H1 (cell line): ENCODE measurements around the gene CHST9. TPM values are rescaled to one million over a fixed set of nuclear protein-coding genes. Genes with fewer than 3 reads are reported as not detected.

Experiments
- CTCF ChIA-PET: fragments of 300-600 bp; sonication (Branson Sonifier 250); formaldehyde crosslinking; loops from one replicate; lab custom pipeline; 2021; ENCODE audit not compliant: partially characterized antibody; lab: Charles Lee
- POLR2A ChIA-PET: fragments of 300-600 bp; sonication (Branson Sonifier 250); formaldehyde crosslinking; loops from one replicate; lab custom pipeline; 2021; ENCODE audit warnings: inconsistent platforms; ENCODE audit not compliant: partially characterized antibody; lab: Charles Lee
- DNase-seq, 2 experiments: peaks; one replicate each; pipeline versions ENCODE4 v3.0.0 to v3.0.0-alpha.2; 2010 to 2022; ENCODE audit warnings: low spot score in 2 of 2, low read depth in 1 of 2, mixed read lengths in 1 of 2
- FAIRE-seq: peaks from 2 replicates; lab custom pipeline; 2011; peaks lifted over from hg19 to GRCh38; lab: Jason Lieb, UNC
- H2AFZ ChIP-seq: 2 replicates; pipeline ENCODE4 v1.8.1; 2012; ENCODE audit warnings: low read length, inconsistent platforms
- H2AK5ac ChIP-seq: 2 replicates; pipeline ENCODE4 v1.6.1; 2013; ENCODE audit warnings: low read depth, low read length
- H2BK120ac ChIP-seq: replicated peaks from 2 replicates; pipeline ENCODE3; 2013; ENCODE audit warnings: low read depth, low read length, inconsistent platforms
- H2BK12ac ChIP-seq: 2 replicates; pipeline ENCODE4 v1.6.1; 2013; ENCODE audit warnings: low read depth, low read length
- H2BK15ac ChIP-seq: 2 replicates; pipeline ENCODE4 v1.6.1; 2013; ENCODE audit warnings: low read length
- H2BK20ac ChIP-seq: 2 replicates; pipeline ENCODE4 v1.6.1; 2013; ENCODE audit warnings: low read length
- H2BK5ac ChIP-seq: 2 replicates; pipeline ENCODE4 v1.6.1; 2013; ENCODE audit warnings: low read depth, low read length
- H3K14ac ChIP-seq: 2 replicates; pipeline ENCODE4 v1.6.1; 2013; ENCODE audit warnings: inconsistent platforms; ENCODE audit not compliant: insufficient read length
- H3K18ac ChIP-seq: 2 replicates; pipeline ENCODE4 v1.6.1; 2013; ENCODE audit warnings: low read length; ENCODE audit errors: extremely low read depth
- H3K23ac ChIP-seq: 2 replicates; pipeline ENCODE4 v1.6.1; 2013; ENCODE audit warnings: inconsistent platforms; ENCODE audit not compliant: insufficient read length
- H3K23me2 ChIP-seq: 2 replicates; pipeline ENCODE4 v1.6.1; 2013; ENCODE audit warnings: low read depth, low read length
- H3K27ac ChIP-seq: 2 replicates; pipeline ENCODE4 v1.6.1; 2011; ENCODE audit warnings: low read depth, low read length, inconsistent platforms
- H3K27me3 ChIP-seq, 4 experiments: replicated peaks in 1 of 4; 1 replicate in 1 of 4; 2 replicates in 3 of 4; pipeline versions ENCODE4 v1.6.1 to v1.8.1; 2011 to 2013; ENCODE audit warnings: low read length in 3 of 4, mild to moderate bottlenecking in 3 of 4, inconsistent platforms in 2 of 4, mixed read lengths in 2 of 4, moderate library complexity in 1 of 4; ENCODE audit not compliant: control insufficient read depth in 3 of 4, insufficient read depth in 3 of 4; ENCODE audit errors: extremely low read depth in 1 of 4
- H3K36me3 ChIP-seq, 4 experiments: 2 replicates each; pipeline versions ENCODE4 v1.6.1 to v1.8.1; 2011 to 2013; ENCODE audit warnings: mild to moderate bottlenecking in 4 of 4, low read length in 3 of 4, moderate library complexity in 2 of 4, control low read depth in 1 of 4, inconsistent platforms in 1 of 4; ENCODE audit not compliant: insufficient read depth in 4 of 4, control insufficient read depth in 2 of 4
- H3K4ac ChIP-seq: replicated peaks from 2 replicates; pipeline ENCODE3; 2013; ENCODE audit warnings: low read length, low read depth, mixed read lengths, inconsistent platforms; ENCODE audit not compliant: insufficient read length
- H3K4me1 ChIP-seq, 4 experiments: replicated peaks in 1 of 4; 1 replicate in 1 of 4; 2 replicates in 3 of 4; pipeline versions ENCODE4 v1.6.1 to v1.8.1; 2011 to 2013; ENCODE audit warnings: low read length in 3 of 4, inconsistent platforms in 2 of 4, mixed read lengths in 1 of 4; ENCODE audit not compliant: insufficient read depth in 4 of 4, control insufficient read depth in 3 of 4
- H3K4me2 ChIP-seq, 2 experiments: 2 replicates each; pipeline versions ENCODE4 v1.6.1 to v1.8.1; 2011 to 2013; ENCODE audit warnings: low read depth in 2 of 2, low read length in 2 of 2, control low read depth in 1 of 2, inconsistent platforms in 1 of 2, mild to moderate bottlenecking in 1 of 2; ENCODE audit not compliant: insufficient read depth in 1 of 2
- H3K4me3 ChIP-seq, 4 experiments: fragments of 200-600, 300-600 bp in 1 of 4; sonication (generic), shearing (Covaris generic), sonication (Bioruptor Twin) in 1 of 4; 2 replicates each; pipeline versions ENCODE4 v1.5.1 to v1.8.1; 2011 to 2016; ENCODE audit warnings: low read length in 4 of 4, low read depth in 3 of 4, control low read depth in 2 of 4, inconsistent platforms in 2 of 4, mild to moderate bottlenecking in 2 of 4, mixed read lengths in 1 of 4, moderate library complexity in 1 of 4; ENCODE audit not compliant: insufficient read depth in 2 of 4; ENCODE audit errors: extremely low read depth in 1 of 4
- H3K56ac ChIP-seq: replicated peaks from 2 replicates; pipeline ENCODE3; 2013; ENCODE audit warnings: low read depth, mild to moderate bottlenecking, mixed read lengths, low read length, inconsistent platforms; ENCODE audit not compliant: insufficient read length
- H3K79me1 ChIP-seq: 2 replicates; pipeline ENCODE4 v1.6.1; 2013; ENCODE audit warnings: low read depth, low read length, control low read depth
- H3K79me2 ChIP-seq, 2 experiments: 2 replicates each; pipeline versions ENCODE4 v1.6.1 to v1.8.1; 2012 to 2013; ENCODE audit warnings: low read length in 2 of 2, mild to moderate bottlenecking in 2 of 2, inconsistent platforms in 1 of 2; ENCODE audit not compliant: insufficient read depth in 2 of 2, control insufficient read depth in 1 of 2
- H3K9ac ChIP-seq, 4 experiments: replicated peaks in 1 of 4; 1 replicate in 1 of 4; 2 replicates in 3 of 4; pipeline versions ENCODE4 v1.6.1 to v1.8.1; 2011 to 2013; ENCODE audit warnings: low read depth in 3 of 4, low read length in 3 of 4, control low read depth in 2 of 4, mild to moderate bottlenecking in 2 of 4, moderate library complexity in 2 of 4, inconsistent platforms in 1 of 4; ENCODE audit errors: extremely low read depth in 1 of 4
- H3K9me3 ChIP-seq, 2 experiments: 2 replicates each; pipeline versions ENCODE4 v1.6.1 to v1.8.1; 2012 to 2013; ENCODE audit warnings: mild to moderate bottlenecking in 2 of 2, moderate library complexity in 2 of 2, control low read depth in 1 of 2, inconsistent platforms in 1 of 2, low read depth in 1 of 2, low read length in 1 of 2, mixed read lengths in 1 of 2; ENCODE audit not compliant: insufficient read depth in 2 of 2
- H4K20me1 ChIP-seq, 2 experiments: replicated peaks in 1 of 2; 2 replicates each; pipeline versions ENCODE3 to v1.8.1; 2011 to 2013; ENCODE audit warnings: inconsistent platforms in 2 of 2, low read length in 2 of 2, mild to moderate bottlenecking in 1 of 2; ENCODE audit not compliant: insufficient read depth in 2 of 2, control insufficient read depth in 1 of 2
- H4K5ac ChIP-seq: 2 replicates; pipeline ENCODE4 v1.6.1; 2013; ENCODE audit warnings: low read length, low read depth, mixed read lengths, inconsistent platforms; ENCODE audit not compliant: insufficient read length
- H4K8ac ChIP-seq: 2 replicates; pipeline ENCODE4 v1.8.0; 2013; ENCODE audit warnings: mild to moderate bottlenecking, moderate library complexity, low read length, inconsistent platforms; ENCODE audit not compliant: insufficient read depth; ENCODE audit errors: extremely low read depth
- H4K91ac ChIP-seq: replicated peaks from 2 replicates; pipeline ENCODE3; 2013; ENCODE audit warnings: low read length, mixed read lengths, inconsistent platforms; ENCODE audit not compliant: insufficient read length
- ATF3 ChIP-seq: IDR thresholded peaks from 2 replicates; pipeline ENCODE4 v1.6.1; 2011; ENCODE audit warnings: low read depth, mild to moderate bottlenecking, low read length; ENCODE audit not compliant: insufficient read depth
- BACH1 ChIP-seq: IDR thresholded peaks from 2 replicates; pipeline ENCODE4 v1.6.1; 2012; ENCODE audit warnings: low read length, improper control_type of control experiment
- KDM4A ChIP-seq: IDR thresholded peaks from one replicate; pipeline ENCODE4 v1.7.1; 2012; ENCODE audit warnings: low read depth, mild to moderate bottlenecking, moderate library complexity, low read length, inconsistent platforms; ENCODE audit not compliant: severe bottlenecking
- KDM5A ChIP-seq: fragments of 200-600 bp; IDR thresholded peaks from 2 replicates; pipeline ENCODE4 v1.7.1; 2012; ENCODE audit warnings: mild to moderate bottlenecking, low read length, inconsistent platforms, mixed read lengths
- RFX5 ChIP-seq: IDR thresholded peaks from 2 replicates; pipeline ENCODE4 v1.6.1; 2011; ENCODE audit warnings: low read depth, low read length, improper control_type of control experiment, borderline replicate concordance
- SAP30 ChIP-seq: fragments of 300-600 bp; sonication (generic); IDR thresholded peaks from 2 replicates; pipeline ENCODE4 v1.7.1; 2012; ENCODE audit warnings: low read length, moderate library complexity, mild to moderate bottlenecking, inconsistent platforms; ENCODE audit not compliant: insufficient read depth, insufficient replicate concordance
- WGBS, 2 experiments: shearing (Covaris generic) in 1 of 2; methylation state at CpG; one replicate each; pipeline versions ENCODE4 v1.1.6 to v1.1.7; 2013 to 2015; ENCODE audit warnings: low lambda C conversion rate in 2 of 2, mixed read lengths in 2 of 2, inconsistent platforms in 1 of 2, low coverage in 1 of 2, missing lambda C conversion rate in 1 of 2; ENCODE audit not compliant: insufficient replicate concordance in 2 of 2, insufficient coverage in 1 of 2, insufficient read length in 1 of 2; ENCODE audit errors: extremely low coverage in 1 of 2, missing lambda C conversion rate in 1 of 2; 5-methylcytosine and 5-hydroxymethylcytosine counted together
- polyA plus RNA-seq, 7 experiments: library from polyadenylated mRNA; depleted of rRNA in 3 of 7; stranded (reverse) in 5 of 7; unstranded in 2 of 7; fragments of >200 nt in 5 of 7; fragments of 200-250 nt in 2 of 7; gene quantifications; 1 replicate in 5 of 7; 2 replicates in 1 of 7; 4 replicates in 1 of 7; pipeline versions ENCODE4 v1.2.1 to v1.2.3, GENCODE V29; 2011 to 2013; ENCODE audit warnings: missing spikeins in 2 of 7, mixed read lengths in 2 of 7
- total RNA-seq: library from RNA; stranded (reverse); fragmentation: NEBNext Ultra II Directional; extraction: Animal tissue kit (Norgen Biotek cat#: 25700); gene quantifications from 2 replicates; pipeline ENCODE4 v1.2.1, GENCODE V29; 2021

The CHST9 gene
- total and polyA plus RNA-seq, 2 of the 8 experiments (the other 6 are each of a cell fraction or from before 2014, with no cell fraction given) = 3.2 to 24.3 TPM

- no peak overlapping the region for H4K91ac ChIP-seq
- CTCF ChIA-PET = interaction anchor here (0.5 to 1.4 kb wide), 2 partner anchors 29 to 858 kb away, joined by 3 to 5 read pairs; no protein-coding TSS in a partner anchor
- H2BK15ac ChIP-seq = no peak overlapping the region
- no peak overlapping the region for H3K4me3 ChIP-seq
- POLR2A ChIA-PET = no interaction called here
- H3K23ac ChIP-seq = no peak overlapping the region
- no peak overlapping the region for H2BK20ac ChIP-seq
- no peak overlapping the region for H3K14ac ChIP-seq
- no peaks in the 10 kb centered on the region for H3K23me2 ChIP-seq
- H3K79me1 ChIP-seq = no peaks in the 10 kb centered on the region
- H3K27me3 ChIP-seq = no peaks in the 10 kb centered on the region
- no peak overlapping the region for H3K56ac ChIP-seq
- no peaks in the 10 kb centered on the region for H3K79me2 ChIP-seq
- WGBS, 2 experiments = 88% methylated on average over 2 of the region's 2 CpGs; no CpG with 5 or more reads in 1 of the 2 experiments
- H2BK12ac ChIP-seq = no peak overlapping the region
- no peak overlapping the region for H3K4ac ChIP-seq
- no peaks in the 10 kb centered on the region for H3K9me3 ChIP-seq
- H4K20me1 ChIP-seq = no peaks in the 10 kb centered on the region
- H2BK120ac ChIP-seq = no peak overlapping the region
- no peak overlapping the region for H2BK5ac ChIP-seq
- H4K5ac ChIP-seq = no peak overlapping the region
- no peak overlapping the region for H3K27ac ChIP-seq
- H3K4me1 ChIP-seq = no peaks in the 10 kb centered on the region
- H4K8ac ChIP-seq = no peak overlapping the region
- no peak overlapping the region for H3K4me2 ChIP-seq
- no peaks in the 10 kb centered on the region for H3K36me3 ChIP-seq
- TF ChIP-seq BACH1 = no peak
- no peak for TF ChIP-seq KDM5A
- no peak for TF ChIP-seq ATF3
- TF ChIP-seq KDM4A = no peak
- no peak for TF ChIP-seq SAP30
- no peak for TF ChIP-seq RFX5
- TF ChIP-seq, all 59 proteins: peak for 0
- FAIRE-seq (no peak), DNase-seq (no peak)
- Histone ChIP-seq H2AFZ (no peak overlapping the region), H3K18ac (no peak overlapping the region), H2AK5ac (no peak overlapping the region), H3K9ac (no peak overlapping the region)
Observed at GRCh38 chr18:26976206-26976605, 208.9 kb downstream of the CHST9 start.
